Trophoblast cell (in vitro differentiated cells and primary cell): ENCODE data around the gene CAPN9.
A peak's percentile ranks its signal among the peaks of the same experiment; 100 is the strongest.

Experiments used
- DNase-seq, 2 donors: peaks; one replicate each; pipeline ENCODE4 v3.0.0-alpha.2; 2016
- H2AFZ ChIP-seq: 2 replicates; pipeline ENCODE4 v1.6.1; 2013; ENCODE audit warnings: low read length, moderate library complexity, mild to moderate bottlenecking; ENCODE audit not compliant: insufficient read depth, poor library complexity
- H2AK5ac ChIP-seq: 2 replicates; pipeline ENCODE4 v1.6.1; 2013; ENCODE audit warnings: mild to moderate bottlenecking, low read length
- H2BK120ac ChIP-seq: 2 replicates; pipeline ENCODE4 v1.6.1; 2013; ENCODE audit warnings: low read length, mild to moderate bottlenecking, moderate library complexity; ENCODE audit not compliant: insufficient read depth, poor library complexity
- H2BK12ac ChIP-seq: 2 replicates; pipeline ENCODE4 v1.6.1; 2013; ENCODE audit warnings: mild to moderate bottlenecking, low read length, moderate library complexity
- H2BK5ac ChIP-seq: 2 replicates; pipeline ENCODE4 v1.6.1; 2013; ENCODE audit warnings: low read length, low read depth, moderate library complexity, mild to moderate bottlenecking; ENCODE audit not compliant: poor library complexity
- H3K14ac ChIP-seq: 2 replicates; pipeline ENCODE4 v1.6.1; 2013; ENCODE audit warnings: mild to moderate bottlenecking, low read length
- H3K18ac ChIP-seq: 2 replicates; pipeline ENCODE4 v1.6.1; 2013; ENCODE audit warnings: mild to moderate bottlenecking, low read length
- H3K23ac ChIP-seq: 2 replicates; pipeline ENCODE4 v1.6.1; 2013; ENCODE audit warnings: low read length
- H3K27ac ChIP-seq: 2 replicates; pipeline ENCODE4 v1.5.1; 2013; ENCODE audit warnings: low read depth, mild to moderate bottlenecking, inconsistent platforms, low read length, moderate library complexity
- H3K27me3 ChIP-seq: 2 replicates; pipeline ENCODE4 v1.6.1; 2013; ENCODE audit warnings: inconsistent platforms, mild to moderate bottlenecking, low read length, moderate library complexity; ENCODE audit not compliant: insufficient read depth
- H3K36me3 ChIP-seq, 2 experiments: 1 replicate in 1 of 2; 2 replicates in 1 of 2; pipeline ENCODE4 v1.6.1; 2013; ENCODE audit warnings: low read length in 2 of 2, mild to moderate bottlenecking in 2 of 2, moderate library complexity in 1 of 2; ENCODE audit not compliant: insufficient read depth in 2 of 2, control insufficient read depth in 1 of 2
- H3K4ac ChIP-seq: 2 replicates; pipeline ENCODE4 v1.6.1; 2013; ENCODE audit warnings: low read depth, mild to moderate bottlenecking, low read length, moderate library complexity
- H3K4me1 ChIP-seq, 2 experiments: 1 replicate in 1 of 2; 2 replicates in 1 of 2; pipeline ENCODE4 v1.6.1; 2013; ENCODE audit warnings: low read length in 2 of 2, mild to moderate bottlenecking in 2 of 2, moderate library complexity in 1 of 2; ENCODE audit not compliant: insufficient read depth in 2 of 2, control insufficient read depth in 1 of 2
- H3K4me2 ChIP-seq: 2 replicates; pipeline ENCODE4 v1.6.1; 2013; ENCODE audit warnings: inconsistent platforms, mild to moderate bottlenecking, low read length, moderate library complexity
- H3K4me3 ChIP-seq: 2 replicates; pipeline ENCODE4 v1.5.1; 2013; ENCODE audit warnings: mild to moderate bottlenecking, low read depth, low read length, inconsistent platforms
- H3K79me1 ChIP-seq: one replicate; pipeline ENCODE4 v1.6.1; 2013; ENCODE audit warnings: low read length
- H3K79me2 ChIP-seq: 2 replicates; pipeline ENCODE4 v1.6.1; 2013; ENCODE audit warnings: low read length, mild to moderate bottlenecking; ENCODE audit not compliant: control insufficient read depth, insufficient read depth, poor library complexity
- H3K9ac ChIP-seq: 2 replicates; pipeline ENCODE4 v1.6.1; 2013; ENCODE audit warnings: mild to moderate bottlenecking, low read length
- H3K9me3 ChIP-seq: 2 replicates; pipeline ENCODE4 v1.6.1; 2013; ENCODE audit warnings: low read depth, mild to moderate bottlenecking, control low read depth, inconsistent platforms, low read length; ENCODE audit not compliant: insufficient read depth
- H4K12ac ChIP-seq: 2 replicates; pipeline ENCODE4 v1.6.1; 2013; ENCODE audit warnings: low read depth, mild to moderate bottlenecking, low read length, moderate library complexity
- H4K8ac ChIP-seq: 2 replicates; pipeline ENCODE4 v1.6.1; 2013; ENCODE audit warnings: low read depth, mild to moderate bottlenecking, low read length, moderate library complexity
- H4K91ac ChIP-seq: one replicate; pipeline ENCODE4 v1.6.1; 2013; ENCODE audit warnings: low read depth, mild to moderate bottlenecking, low read length, moderate library complexity
- WGBS: extraction: QIAGEN DNeasy Blood & Tissue Kit; methylation state at CpG from one replicate; pipeline ENCODE4 v1.1.7; 2013; ENCODE audit warnings: missing lambda C conversion rate; ENCODE audit not compliant: insufficient read length, insufficient coverage; ENCODE audit errors: extremely low coverage; 5-methylcytosine and 5-hydroxymethylcytosine counted together

CAPN9 gene

DNA sequence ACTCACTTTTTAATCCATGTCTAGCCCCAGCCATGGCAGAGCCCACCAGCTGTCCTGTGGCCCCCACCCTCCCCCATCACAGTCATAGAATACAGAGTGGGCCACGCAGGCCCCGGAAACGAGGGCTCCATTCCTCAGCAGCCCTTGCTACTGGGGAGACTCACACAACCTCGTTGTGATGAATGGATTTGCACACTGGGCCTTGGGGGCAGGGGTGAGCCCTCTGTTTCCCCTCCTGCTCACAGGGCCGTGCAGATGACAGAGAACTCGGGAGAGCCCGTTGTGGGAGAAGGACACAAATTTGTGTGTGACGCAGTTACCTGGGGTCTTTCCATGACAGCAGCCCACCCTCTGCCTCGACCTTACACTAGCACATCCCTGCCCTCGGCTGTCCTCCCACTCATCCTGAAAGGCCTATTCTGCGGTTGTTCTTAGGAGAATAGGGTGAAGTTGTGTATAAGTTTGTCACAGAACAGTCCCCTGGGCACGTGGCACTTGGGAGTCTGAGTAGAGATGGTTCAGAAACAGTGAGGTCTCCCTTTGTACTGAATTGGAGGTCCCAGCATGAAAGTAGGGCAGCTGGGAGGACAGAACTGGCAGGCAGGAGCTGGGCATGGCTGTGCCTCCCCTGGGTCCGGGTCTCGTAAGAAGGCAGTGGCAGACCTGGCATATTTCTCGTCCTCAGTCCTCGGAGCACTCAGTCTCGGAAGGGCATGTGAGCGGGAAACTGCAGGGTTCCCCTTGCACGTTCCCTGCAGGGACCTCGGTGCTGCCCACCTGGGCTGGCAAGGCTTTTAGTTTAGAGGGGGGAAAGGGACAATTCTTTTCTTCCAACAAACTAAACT is 40.1 kb upstream of the CAPN9 start:
- Histone ChIP-seq H4K8ac (no peak overlapping the region), H3K36me3 (no peaks in the 10 kb centered on the region), H3K27me3 (no peaks in the 10 kb centered on the region), H3K9ac (no peak overlapping the region), H3K9me3 (no peaks in the 10 kb centered on the region), H2BK120ac (no peak overlapping the region), H2BK5ac (no peak overlapping the region), H2AFZ (no peak overlapping the region), H3K18ac (no peak overlapping the region), H3K79me1 (no peaks in the 10 kb centered on the region), H2AK5ac (no peak overlapping the region), H3K27ac (no peak overlapping the region), H3K4me2 (no peak overlapping the region), H3K79me2 (no peaks in the 10 kb centered on the region), H2BK12ac (no peak overlapping the region), H3K23ac (no peak overlapping the region), H4K12ac (no peak overlapping the region), H4K91ac (no peak overlapping the region), H3K14ac (no peak overlapping the region), H3K4me1 (peaks cover 7 to 9% of the 10 kb centered on the region in 2 experiments), H3K4me3 (no peak overlapping the region), H3K4ac (no peak overlapping the region)
- WGBS: no CpG with 5 or more reads among the region's 20 CpGs
- no peak for DNase-seq

GRCh38 chr1:230707732-230708630 is 39.2 kb upstream of the CAPN9 start:
- no peak overlapping the region for H4K8ac ChIP-seq

DNA sequence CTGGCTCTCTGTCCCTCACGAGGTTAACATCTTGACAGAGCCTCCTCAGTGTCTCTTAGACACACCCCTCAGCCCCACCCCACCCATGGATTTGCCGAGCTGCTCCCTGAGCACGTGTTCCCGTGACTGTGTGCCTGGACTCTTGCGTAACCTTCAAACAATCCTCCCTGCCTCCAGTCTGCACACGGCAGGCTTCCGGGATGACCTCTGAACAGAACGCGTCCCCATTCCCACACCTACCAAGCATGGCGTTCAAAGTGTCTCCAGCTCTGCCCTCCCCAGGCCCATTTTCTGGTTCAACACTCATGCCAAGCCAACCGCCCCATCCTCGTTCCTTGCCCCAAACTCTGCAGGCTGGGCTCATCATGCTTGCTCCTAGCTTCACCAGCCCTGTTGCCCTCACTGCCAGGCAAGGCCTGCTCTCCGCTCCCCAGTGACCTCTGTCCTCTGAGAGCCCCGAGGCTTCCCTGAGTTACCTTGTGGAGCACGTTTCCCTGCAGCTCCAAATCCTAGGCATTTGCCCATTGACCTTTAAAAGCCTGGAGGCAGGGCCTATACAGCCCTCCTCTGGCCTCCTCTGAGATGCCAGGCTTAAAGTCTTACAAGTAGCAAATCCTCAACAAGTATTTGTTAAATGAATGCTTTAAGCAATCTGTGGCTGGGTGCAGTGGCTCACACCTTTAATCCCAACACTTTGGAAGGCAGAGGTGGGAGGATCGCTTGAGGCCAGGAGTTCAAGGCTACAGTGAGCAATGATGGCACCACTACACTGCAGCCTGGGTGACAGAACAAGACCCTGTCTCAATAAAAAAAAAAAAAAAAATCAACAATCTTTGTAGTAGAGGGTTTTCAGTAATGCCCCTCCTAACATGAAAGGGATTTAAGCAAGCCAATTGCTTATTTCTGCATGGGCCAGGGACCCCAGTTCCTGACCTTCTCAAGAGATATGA is 38.3 kb upstream of the CAPN9 start:
- Histone ChIP-seq H4K8ac (no peak overlapping the region), H3K4me3 (no peak overlapping the region), H3K9ac (no peak overlapping the region), H3K4ac (no peak overlapping the region), H3K23ac (no peak overlapping the region), H3K36me3 (no peaks in the 10 kb centered on the region), H3K27me3 (no peaks in the 10 kb centered on the region), H3K18ac (no peak overlapping the region), H4K12ac (no peak overlapping the region), H3K79me1 (no peaks in the 10 kb centered on the region), H3K9me3 (no peaks in the 10 kb centered on the region), H3K4me2 (no peak overlapping the region), H4K91ac (no peak overlapping the region), H3K4me1 (peaks cover 5 to 7% of the 10 kb centered on the region in 2 experiments), H3K14ac (no peak overlapping the region), H2BK12ac (no peak overlapping the region), H3K27ac (no peak overlapping the region), H2BK5ac (no peak overlapping the region), H2AFZ (no peak overlapping the region), H3K79me2 (no peaks in the 10 kb centered on the region), H2AK5ac (no peak overlapping the region), H2BK120ac (no peak overlapping the region)
- no CpG with 5 or more reads among the region's 16 CpGs for WGBS
- DNase-seq: peak; percentile 7 to 55

More at GRCh38 chr1:230707732-230708630, 39.2 kb upstream of the CAPN9 start:
- H3K18ac ChIP-seq: peak overlapping the region; percentile 20
- H2BK5ac ChIP-seq: no peak overlapping the region
- WGBS: no CpG with 5 or more reads among the region's 22 CpGs
- H3K23ac ChIP-seq: no peak overlapping the region
- H3K4me1 ChIP-seq: peaks cover 7 to 8% of the 10 kb centered on the region in 2 experiments
- no peak overlapping the region for H3K14ac ChIP-seq
- H3K4me2 ChIP-seq: no peak overlapping the region
- no peaks in the 10 kb centered on the region for H3K79me1 ChIP-seq
- H3K36me3 ChIP-seq: no peaks in the 10 kb centered on the region
- H2BK12ac ChIP-seq: no peak overlapping the region
- H3K27ac ChIP-seq: no peak overlapping the region
- H2BK120ac ChIP-seq: no peak overlapping the region
- H3K27me3 ChIP-seq: no peaks in the 10 kb centered on the region
- H3K9ac ChIP-seq: no peak overlapping the region
- no peak overlapping the region for H4K91ac ChIP-seq
- H3K4ac ChIP-seq: no peak overlapping the region
- no peak overlapping the region for H3K4me3 ChIP-seq
- no peaks in the 10 kb centered on the region for H3K79me2 ChIP-seq
- DNase-seq: no peak
- H2AK5ac ChIP-seq: no peak overlapping the region
- no peak overlapping the region for H2AFZ ChIP-seq
- H4K12ac ChIP-seq: no peak overlapping the region
- H3K9me3 ChIP-seq: no peaks in the 10 kb centered on the region
